KOPT-K1 (cell line): ENCODE results near the gene MSH6.
"Not testable (repeated sequence)": the region's sequence is repeated elsewhere in the genome, so short reads cannot be mapped to it uniquely, and the experiment has no call there.

Experiments
- H3K27ac ChIP-seq: fragments of 200-600 bp; sonication (generic); 2 replicates; pipeline ENCODE4 v1.5.1; 2016; ENCODE audit warnings: antibody characterized with exemption, mild to moderate bottlenecking, low read depth, low read length; ENCODE audit not compliant: poor library complexity, severe bottlenecking
- H3K36me3 ChIP-seq: fragments of 200-600 bp; sonication (generic); 2 replicates; pipeline ENCODE4 v1.5.1; 2017; ENCODE audit warnings: antibody characterized with exemption, mild to moderate bottlenecking, low read length, moderate library complexity; ENCODE audit not compliant: insufficient read depth
- H3K9me3 ChIP-seq: fragments of 200-600 bp; sonication (generic); 2 replicates; pipeline ENCODE4 v1.5.1; 2017; ENCODE audit warnings: antibody characterized with exemption, low read length, mild to moderate bottlenecking; ENCODE audit not compliant: insufficient read depth, poor library complexity, severe bottlenecking

Gene MSH6

DNA sequence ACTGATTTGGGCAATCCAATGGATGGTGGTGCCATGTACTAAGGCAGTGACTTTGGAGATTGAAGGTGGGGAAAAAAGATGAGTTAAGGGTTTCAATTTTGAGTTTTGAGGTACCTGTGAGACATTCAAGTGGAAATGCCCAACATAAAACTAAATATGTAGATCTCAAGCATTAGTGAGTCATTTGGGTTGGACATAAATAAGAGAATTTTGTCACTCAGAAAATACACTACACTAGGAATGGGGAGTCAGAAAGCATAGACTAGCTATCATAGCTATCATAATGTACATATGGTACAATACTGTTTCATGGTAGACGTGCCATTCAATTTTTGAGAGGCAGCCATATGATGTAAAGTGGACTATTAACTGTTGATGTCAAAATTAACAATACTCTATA, 67.3 kb downstream of the MSH6 start:
- Histone ChIP-seq H3K9me3 (no peaks in the 10 kb centered on the region), H3K27ac (no peak overlapping the region), H3K36me3 (no peaks in the 10 kb centered on the region)

DNA sequence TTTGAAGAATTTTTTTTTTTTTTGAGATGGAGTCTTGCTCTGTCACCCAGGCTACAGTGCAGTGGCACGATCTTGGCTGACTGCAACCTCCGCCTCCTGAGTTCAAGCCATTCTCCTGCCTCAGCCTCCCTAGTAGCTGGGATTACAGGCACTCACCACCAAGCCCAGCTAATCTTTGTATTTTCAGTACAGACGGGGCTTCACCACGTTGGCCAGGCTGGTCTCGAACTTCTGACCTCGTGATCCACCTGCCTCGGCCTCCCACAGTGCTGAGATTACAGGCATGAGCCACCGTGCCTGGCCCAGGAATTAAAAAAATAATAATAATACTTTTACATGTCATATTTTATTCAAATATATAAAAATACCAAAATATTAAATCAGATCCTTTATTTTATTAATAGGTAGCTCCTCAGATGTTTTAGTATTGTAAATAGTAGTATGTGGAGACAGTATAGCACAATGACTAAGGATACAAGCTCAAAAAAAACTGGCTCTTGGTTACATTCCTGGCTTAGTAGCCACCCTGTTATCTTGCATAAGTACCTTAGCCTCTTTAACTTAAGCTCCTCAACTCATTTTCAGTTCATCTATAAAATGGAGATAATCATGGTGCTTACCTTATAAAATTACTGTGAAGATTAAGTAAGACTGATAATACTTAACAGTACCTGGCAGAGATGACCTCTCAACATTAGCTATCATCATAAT, 70.3 kb downstream of the MSH6 start:
- not testable (repeated sequence) for H3K36me3 ChIP-seq, H3K9me3 ChIP-seq, H3K27ac ChIP-seq
